Hepatocyte (in vitro differentiated cells): ENCODE data around the gene MYOT.

Source experiments
- EZH2 ChIP-seq: fragments of 200-600 bp; sonication (generic); IDR thresholded peaks from 2 replicates; pipeline ENCODE4 v1.6.1; 2016; ENCODE audit warnings: antibody characterized with exemption, mild to moderate bottlenecking, borderline replicate concordance
- TF ChIP-seq, protein P1 (sequence below): fragments of 200-600 bp; sonication (generic); IDR thresholded peaks from 2 replicates; pipeline ENCODE4 v1.5.1; 2016; ENCODE audit warnings: antibody characterized with exemption, mild to moderate bottlenecking; ENCODE audit not compliant: poor library complexity

DNA sequence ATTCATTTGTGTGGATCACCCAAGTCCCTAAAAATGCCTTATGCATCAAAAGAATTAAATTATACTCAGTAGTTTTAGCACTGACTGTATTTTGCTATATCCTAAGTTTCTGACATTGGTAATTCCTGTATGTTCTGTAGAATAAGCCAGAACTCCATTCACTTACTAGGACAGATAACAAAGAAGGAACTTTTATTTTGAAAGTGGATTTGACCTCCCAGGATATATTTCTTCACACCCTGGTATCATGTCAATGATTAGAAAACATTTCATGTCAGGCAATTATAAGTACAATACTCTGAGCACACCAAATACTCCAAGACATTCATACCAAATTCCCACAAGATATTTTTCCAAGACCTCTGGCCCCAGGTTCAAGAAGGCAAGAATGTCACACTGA, 28.7 kb upstream of the MYOT start:
- TF ChIP-seq, protein P1, sequence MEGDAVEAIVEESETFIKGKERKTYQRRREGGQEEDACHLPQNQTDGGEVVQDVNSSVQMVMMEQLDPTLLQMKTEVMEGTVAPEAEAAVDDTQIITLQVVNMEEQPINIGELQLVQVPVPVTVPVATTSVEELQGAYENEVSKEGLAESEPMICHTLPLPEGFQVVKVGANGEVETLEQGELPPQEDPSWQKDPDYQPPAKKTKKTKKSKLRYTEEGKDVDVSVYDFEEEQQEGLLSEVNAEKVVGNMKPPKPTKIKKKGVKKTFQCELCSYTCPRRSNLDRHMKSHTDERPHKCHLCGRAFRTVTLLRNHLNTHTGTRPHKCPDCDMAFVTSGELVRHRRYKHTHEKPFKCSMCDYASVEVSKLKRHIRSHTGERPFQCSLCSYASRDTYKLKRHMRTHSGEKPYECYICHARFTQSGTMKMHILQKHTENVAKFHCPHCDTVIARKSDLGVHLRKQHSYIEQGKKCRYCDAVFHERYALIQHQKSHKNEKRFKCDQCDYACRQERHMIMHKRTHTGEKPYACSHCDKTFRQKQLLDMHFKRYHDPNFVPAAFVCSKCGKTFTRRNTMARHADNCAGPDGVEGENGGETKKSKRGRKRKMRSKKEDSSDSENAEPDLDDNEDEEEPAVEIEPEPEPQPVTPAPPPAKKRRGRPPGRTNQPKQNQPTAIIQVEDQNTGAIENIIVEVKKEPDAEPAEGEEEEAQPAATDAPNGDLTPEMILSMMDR: no peak
- TF ChIP-seq EZH2: no peak
